Neural cell (in vitro differentiated cells): Measurements from ENCODE around the gene DNAH10.

Experiments
- EP300 ChIP-seq: fragments of 450-650 bp; conservative IDR thresholded peaks from 2 replicates; pipeline ENCODE4 v1.6.1; 2014; ENCODE audit warnings: antibody characterized with exemption, mild to moderate bottlenecking, moderate library complexity; ENCODE audit not compliant: poor library complexity, severe bottlenecking
- POLR2AphosphoS5 ChIP-seq: IDR thresholded peaks from 2 replicates; pipeline ENCODE4 v1.6.1; 2012
- SMC3 ChIP-seq: fragments of 450-650 bp; conservative IDR thresholded peaks from 2 replicates; pipeline ENCODE4 v1.6.1; 2014; ENCODE audit warnings: antibody characterized with exemption, mild to moderate bottlenecking, moderate library complexity; ENCODE audit not compliant: poor library complexity
- TF ChIP-seq, protein P1 (sequence below): fragments of 450-650 bp; IDR thresholded peaks from 2 replicates; pipeline ENCODE4 v1.5.1; 2014; ENCODE audit warnings: antibody characterized with exemption, mild to moderate bottlenecking, moderate library complexity; ENCODE audit not compliant: poor library complexity, severe bottlenecking

DNA sequence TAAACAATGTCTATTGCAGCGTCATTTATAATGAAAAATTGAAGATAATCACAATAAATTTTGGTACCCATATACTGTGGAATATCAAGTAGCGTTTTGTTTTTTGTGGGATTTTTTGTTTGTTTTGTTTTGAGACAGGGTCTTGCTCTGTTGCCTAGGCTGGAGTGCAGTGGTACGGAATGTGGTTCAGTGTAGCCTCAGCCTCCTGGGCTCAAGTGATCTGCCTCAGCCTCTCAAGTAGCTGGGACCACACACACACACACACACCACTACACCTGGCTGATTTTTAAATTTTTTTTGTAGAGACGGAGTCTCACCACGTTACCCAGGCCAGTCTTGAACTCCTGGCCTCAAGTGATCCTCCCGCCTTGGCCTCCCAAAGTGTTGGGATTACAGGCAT is 217.5 kb downstream of the DNAH10 start:
- TF ChIP-seq EP300: no peak
- no peak for TF ChIP-seq SMC3
- TF ChIP-seq POLR2AphosphoS5: no peak
- TF ChIP-seq, protein P1, sequence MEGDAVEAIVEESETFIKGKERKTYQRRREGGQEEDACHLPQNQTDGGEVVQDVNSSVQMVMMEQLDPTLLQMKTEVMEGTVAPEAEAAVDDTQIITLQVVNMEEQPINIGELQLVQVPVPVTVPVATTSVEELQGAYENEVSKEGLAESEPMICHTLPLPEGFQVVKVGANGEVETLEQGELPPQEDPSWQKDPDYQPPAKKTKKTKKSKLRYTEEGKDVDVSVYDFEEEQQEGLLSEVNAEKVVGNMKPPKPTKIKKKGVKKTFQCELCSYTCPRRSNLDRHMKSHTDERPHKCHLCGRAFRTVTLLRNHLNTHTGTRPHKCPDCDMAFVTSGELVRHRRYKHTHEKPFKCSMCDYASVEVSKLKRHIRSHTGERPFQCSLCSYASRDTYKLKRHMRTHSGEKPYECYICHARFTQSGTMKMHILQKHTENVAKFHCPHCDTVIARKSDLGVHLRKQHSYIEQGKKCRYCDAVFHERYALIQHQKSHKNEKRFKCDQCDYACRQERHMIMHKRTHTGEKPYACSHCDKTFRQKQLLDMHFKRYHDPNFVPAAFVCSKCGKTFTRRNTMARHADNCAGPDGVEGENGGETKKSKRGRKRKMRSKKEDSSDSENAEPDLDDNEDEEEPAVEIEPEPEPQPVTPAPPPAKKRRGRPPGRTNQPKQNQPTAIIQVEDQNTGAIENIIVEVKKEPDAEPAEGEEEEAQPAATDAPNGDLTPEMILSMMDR: no peak
